ENCODE data around the gene PDE11A. TPM values are rescaled to one million over a fixed set of nuclear protein-coding genes. Genes with fewer than 3 reads are reported as not detected.

Gene PDE11A
- total and polyA plus RNA-seq, 2 of the 13 experiments (the other 11 are each of a cell fraction or from before 2014, with no cell fraction given), result 1.2 to 1.7 TPM

GRCh38 chr2:178112202-178113152, 39.9 kb upstream of the PDE11A start, which contains the start of gene RBM45 (continued):
- peak; percentile 85 for TF ChIP-seq ESRRA (CRISPR knock-in tag; IDR thresholded peaks at IDR 0.05; ENCODE audit: low read depth)
- TF ChIP-seq ZNF768 (CRISPR knock-in tag; IDR thresholded peaks at IDR 0.05), result peak; percentile 78
- TF ChIP-seq CEBPZ (IDR thresholded peaks at IDR 0.05; ENCODE audit: low read length), result no peak
- peak; percentile 99 for TF ChIP-seq ZFX (CRISPR knock-in tag; IDR thresholded peaks at IDR 0.05; ENCODE audit: low read depth)
- TF ChIP-seq KMT2B (CRISPR knock-in tag; IDR thresholded peaks at IDR 0.05), result peak; percentile 99
- 0 out of 2 replicates have a peak, but pooled peaks have one; percentile 32 for TF ChIP-seq CREBL2 (CRISPR knock-in tag; IDR thresholded peaks at IDR 0.05; ENCODE audit: borderline replicate concordance)
- TF ChIP-seq ZNF225 (CRISPR knock-in tag; IDR thresholded peaks at IDR 0.05), result peak; percentile 96; the same call in 1 of the 2 replicates
- TF ChIP-seq THAP11 (CRISPR knock-in tag; IDR thresholded peaks at IDR 0.05), result peak; percentile 95
- peak; percentile 98 for TF ChIP-seq CSRNP1 (CRISPR knock-in tag; IDR thresholded peaks at IDR 0.05)
- peak; percentile 43; the same call in 1 of the 2 replicates for TF ChIP-seq ZNF253 (CRISPR knock-in tag; IDR thresholded peaks at IDR 0.05; ENCODE audit: borderline replicate concordance)
- TF ChIP-seq TBP (CRISPR knock-in tag; IDR thresholded peaks at IDR 0.05), result no peak
- no peak for TF ChIP-seq HNRNPH1 (optimal IDR thresholded peaks at IDR 0.05; ENCODE audit: low read depth, low read length)
- peak; percentile 98 for TF ChIP-seq ZNF280D (CRISPR knock-in tag; IDR thresholded peaks at IDR 0.05)
- TF ChIP-seq BRF2 (CRISPR knock-in tag; IDR thresholded peaks at IDR 0.05), result peak; percentile 96
- peak; percentile 2; the same call in 1 of the 2 replicates for TF ChIP-seq PAX8 (CRISPR knock-in tag; IDR thresholded peaks at IDR 0.05; ENCODE audit: borderline replicate concordance)
